NB4 (cell line): ENCODE data around the gene KCNQ5.

ENCODE experiments used
- CTCF ChIP-seq: IDR thresholded peaks from one replicate; pipeline ENCODE4 v1.5.1; 2012; ENCODE audit warnings: low read depth, low read length
- MYC ChIP-seq: IDR thresholded peaks from 2 replicates; pipeline ENCODE4 v1.6.1; 2011; ENCODE audit warnings: low read depth, low read length
- POLR2A ChIP-seq: IDR thresholded peaks from 2 replicates; pipeline ENCODE4 v1.6.1; 2011; ENCODE audit warnings: mild to moderate bottlenecking; ENCODE audit not compliant: insufficient read length; ENCODE audit errors: extremely low read depth
- TF ChIP-seq, protein P1 (sequence below): IDR thresholded peaks from 2 replicates; pipeline ENCODE4 v1.6.1; 2011; ENCODE audit warnings: low read depth, low read length

GRCh38 chr6:72654071-72654621 is 32.3 kb downstream of the KCNQ5 start:
- TF ChIP-seq CTCF (no peak), POLR2A (no peak), MYC (no peak)
- TF ChIP-seq, protein P1, sequence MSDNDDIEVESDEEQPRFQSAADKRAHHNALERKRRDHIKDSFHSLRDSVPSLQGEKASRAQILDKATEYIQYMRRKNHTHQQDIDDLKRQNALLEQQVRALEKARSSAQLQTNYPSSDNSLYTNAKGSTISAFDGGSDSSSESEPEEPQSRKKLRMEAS, result no peak
